RPMI8226 (cell line): Measurements from ENCODE around the gene SAP25.
A peak's percentile ranks its signal among the peaks of the same experiment; 100 is the strongest.

Source experiments
- DNase-seq: peaks from one replicate; pipeline ENCODE4 v3.0.0-alpha.2; 2015

Gene SAP25

DNA sequence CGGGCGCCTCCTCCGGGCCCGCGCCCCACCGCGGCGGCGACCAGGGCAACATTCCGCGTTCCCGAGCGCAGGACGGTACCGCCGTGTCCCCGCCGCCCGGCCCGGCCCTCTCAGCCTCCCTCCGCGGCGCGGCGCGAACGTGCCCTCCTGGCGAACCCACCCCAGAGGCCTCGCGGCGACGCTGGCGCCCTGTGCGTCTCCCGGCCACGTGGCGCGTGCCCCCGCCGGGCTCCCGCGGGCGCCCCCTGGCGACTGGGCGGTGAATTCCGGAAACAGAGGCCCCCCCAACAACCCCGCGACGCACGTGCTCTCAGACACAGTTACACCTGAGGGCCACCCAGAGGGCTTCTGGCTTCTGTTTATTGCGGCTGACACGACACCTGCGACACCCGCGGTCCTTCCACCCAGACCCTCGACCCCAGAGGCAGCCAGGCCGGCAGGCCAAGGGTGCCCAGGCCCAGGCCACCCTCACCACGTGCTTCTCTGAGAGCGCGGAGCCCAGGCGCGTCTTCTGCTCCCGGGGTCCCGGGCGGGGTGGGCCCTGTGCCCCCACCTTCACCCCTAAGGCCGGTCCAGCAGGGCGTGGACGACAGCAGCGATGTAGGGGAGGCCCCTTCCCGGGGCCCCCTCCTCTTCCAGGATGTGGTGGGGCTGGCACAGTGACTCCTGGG lies at the start of gene SAP25:
SAP25 (minus strand) TSS at position 210 of the 671 bp plus-strand sequence; CDS start at position 52, 158 bp downstream.
- DNase-seq, result no peak

DNA sequence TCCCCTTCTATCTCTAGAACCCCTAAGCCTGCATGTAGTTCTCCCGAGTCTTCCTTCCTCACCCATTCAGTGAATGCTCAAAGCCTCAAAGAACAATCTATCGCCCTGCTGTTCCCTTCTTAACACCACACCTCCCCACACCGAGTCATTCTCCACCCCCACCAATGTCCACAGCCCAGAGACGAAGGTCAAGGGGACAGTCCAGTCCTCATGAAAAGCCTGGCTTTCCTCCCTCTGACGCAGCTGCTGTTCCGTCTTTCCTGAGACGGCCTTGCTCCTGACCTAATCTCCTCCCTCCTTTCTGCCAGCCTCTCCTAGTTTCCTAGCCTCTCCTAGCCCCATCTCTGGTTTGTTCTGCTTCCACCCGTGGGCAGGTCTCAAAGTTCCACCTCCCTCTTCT lies 47.9 kb upstream of the SAP25 start:
- DNase-seq, result no peak

GRCh38 chr7:100620804-100621203 lies 47.1 kb upstream of the SAP25 start:
- no peak for DNase-seq

GRCh38 chr7:100620239-100620638 lies 46.5 kb upstream of the SAP25 start:
- no peak for DNase-seq

- DNase-seq, result no peak
These were observed 40.7 kb upstream of the SAP25 start for GRCh38 chr7:100614308-100614861.

- DNase-seq, result no peak
These were observed 39.9 kb upstream of the SAP25 start for GRCh38 chr7:100613412-100614175.

- DNase-seq, result peak; percentile 27
These were observed 39.2 kb upstream of the SAP25 start for GRCh38 chr7:100612730-100613390.

DNA sequence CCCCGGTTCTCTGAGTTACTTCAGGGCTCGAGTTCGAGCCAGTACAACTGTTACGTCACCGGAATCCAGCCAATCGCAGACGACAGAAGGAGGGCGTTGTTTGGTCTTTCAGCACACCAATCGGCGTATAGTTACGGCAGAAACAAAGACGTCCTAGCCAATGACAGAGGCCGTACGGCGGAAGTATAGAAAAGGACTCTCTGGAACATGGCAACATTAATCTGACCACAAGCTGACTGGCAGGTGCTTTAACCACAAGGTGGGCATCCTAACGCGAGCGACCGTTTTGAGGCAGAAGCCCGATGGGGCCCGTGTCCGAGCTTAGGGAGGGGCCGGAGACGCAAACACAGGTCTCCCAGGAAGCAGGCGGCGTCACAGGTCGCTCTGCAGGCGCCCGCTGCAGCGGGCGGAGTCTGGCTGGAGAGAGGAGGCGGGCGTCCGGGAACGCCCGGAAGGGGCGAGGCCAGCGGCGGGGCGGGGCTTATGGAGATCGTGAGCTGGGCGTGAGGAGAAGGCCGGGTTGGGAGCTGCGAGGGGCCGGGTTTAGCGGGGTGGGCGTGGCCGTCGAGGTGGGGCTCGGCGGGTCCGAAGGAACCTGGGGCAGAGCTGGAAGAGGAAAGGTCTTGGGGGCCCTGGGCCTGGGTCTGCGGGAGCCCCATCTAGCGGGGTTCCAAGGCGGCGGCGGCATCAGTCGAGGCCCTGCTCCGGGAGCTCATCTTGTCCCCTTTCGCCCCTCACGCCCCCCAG lies 38.5 kb upstream of the SAP25 start, which contains the start of gene MOSPD3:
MOSPD3 (plus strand) TSS at position 558 of the 747 bp plus-strand sequence. CDS start 252 bp downstream, outside the sequence.
- peak; percentile 100 for DNase-seq

DNA sequence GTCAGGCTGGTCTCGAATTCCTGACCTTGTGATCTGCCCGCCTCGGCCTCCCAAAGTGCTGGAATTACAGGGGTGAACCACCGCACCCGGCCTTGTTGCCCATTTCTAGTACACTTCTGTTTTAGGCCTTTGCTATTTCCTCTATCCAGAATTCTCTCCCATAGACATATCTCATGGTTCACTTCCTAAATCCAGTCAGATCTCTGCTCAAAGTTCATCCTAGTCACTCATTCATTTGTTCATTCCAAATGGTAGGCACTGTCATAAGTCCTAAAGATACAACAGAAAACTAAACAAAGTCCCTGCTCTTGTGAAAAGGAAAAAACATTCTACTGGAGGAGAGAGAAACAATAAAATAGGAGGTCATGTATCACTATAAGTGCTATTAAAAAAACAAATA lies 36.3 kb upstream of the SAP25 start:
- DNase-seq, result no peak

DNA sequence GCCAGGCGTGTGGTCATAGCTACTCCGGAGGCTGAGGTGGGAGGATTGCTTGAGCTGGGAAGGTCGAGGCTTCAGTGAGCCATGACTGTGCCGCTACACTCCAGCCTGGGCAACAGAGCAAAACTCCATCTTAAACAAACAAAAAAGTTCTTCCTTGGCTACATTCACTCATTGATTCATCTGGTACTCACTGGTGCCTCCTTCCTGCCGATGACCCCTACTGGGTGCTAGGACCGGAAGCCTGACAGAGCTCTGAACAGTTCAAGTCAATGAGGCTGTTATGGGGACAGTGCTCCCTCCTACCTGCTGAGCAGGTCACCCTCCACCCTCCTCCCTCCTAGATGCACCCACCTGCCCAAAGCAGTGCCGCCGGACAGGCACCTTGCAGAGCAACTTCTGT lies 33.4 kb upstream of the SAP25 start:
- no peak for DNase-seq

DNA sequence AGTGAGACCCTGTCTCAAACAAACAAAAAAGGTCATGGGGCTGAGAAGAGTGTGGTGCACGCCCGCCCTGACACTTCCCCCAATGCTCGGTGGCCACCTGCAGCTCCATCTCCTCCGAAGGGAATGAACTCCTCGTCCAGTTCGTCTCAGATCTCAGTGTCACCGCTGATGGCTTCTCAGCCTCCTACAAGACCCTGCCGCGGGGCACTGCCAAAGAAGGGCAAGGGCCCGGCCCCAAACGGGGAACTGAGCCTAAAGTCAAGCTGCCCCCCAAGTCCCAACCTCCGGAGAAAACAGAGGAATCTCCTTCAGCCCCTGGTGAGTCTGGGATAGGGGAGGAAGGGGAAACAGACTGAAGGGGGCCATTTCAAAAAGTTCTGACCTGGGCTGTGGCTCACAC lies 32.6 kb upstream of the SAP25 start:
- DNase-seq, result no peak

DNA sequence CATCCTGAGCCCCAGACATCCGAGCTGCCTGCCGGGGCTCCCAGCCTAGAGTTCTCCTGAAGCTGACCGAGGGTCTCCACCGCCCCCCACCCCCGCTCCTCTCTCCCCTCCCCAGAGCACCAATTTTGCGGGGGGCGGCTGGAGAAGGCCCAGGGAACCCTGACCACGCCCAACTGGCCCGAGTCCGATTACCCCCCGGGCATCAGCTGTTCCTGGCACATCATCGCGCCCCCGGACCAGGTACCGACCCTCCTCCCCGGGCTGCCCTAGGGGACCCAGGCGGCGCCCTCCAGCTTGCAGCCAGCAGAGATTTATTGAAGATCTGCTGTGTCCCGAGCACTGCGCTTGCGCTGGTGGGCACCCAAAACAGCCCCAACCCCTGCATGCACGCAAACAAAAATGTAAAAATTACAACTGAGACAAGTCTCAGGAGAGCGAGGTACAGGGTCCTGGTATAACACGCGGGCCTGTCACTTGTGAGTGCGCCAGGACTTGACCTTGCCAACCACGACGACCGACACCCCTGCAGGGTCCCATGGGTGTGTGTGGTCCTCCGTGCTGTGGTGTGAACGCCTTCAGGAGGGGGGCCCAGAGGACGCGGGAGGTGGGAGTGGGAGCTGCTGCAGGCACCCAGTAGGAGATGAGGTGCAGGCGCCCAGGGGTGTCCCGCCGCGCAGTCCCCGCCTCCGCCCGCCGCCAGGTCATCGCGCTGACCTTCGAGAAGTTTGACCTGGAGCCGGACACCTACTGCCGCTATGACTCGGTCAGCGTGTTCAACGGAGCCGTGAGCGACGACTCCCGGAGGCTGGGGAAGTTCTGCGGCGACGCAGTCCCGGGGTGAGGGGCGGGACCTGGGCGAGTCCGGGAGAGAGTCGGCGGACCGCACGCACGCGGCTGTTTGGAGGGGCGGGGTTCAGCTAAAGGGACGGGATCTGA lies 31.5 kb upstream of the SAP25 start:
- DNase-seq, result peak; percentile 28

GRCh38 chr7:100604028-100604975 lies 30.6 kb upstream of the SAP25 start:
- DNase-seq, result peak; percentile 87

DNA sequence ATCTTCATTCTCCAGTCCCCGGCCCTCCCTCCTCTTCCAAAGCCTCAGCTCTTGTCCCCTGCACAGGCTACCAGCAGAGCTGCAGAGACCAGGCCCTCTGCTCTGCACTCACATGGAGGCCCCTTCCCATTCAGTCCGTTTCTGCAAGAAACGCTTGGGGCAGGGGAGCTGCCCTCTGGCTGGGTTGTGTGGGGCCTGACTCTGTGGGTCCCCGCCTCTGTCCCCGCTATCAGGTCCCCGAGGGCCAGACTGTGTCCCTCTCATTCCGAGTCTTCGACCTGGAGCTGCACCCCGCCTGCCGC lies 30.0 kb upstream of the SAP25 start:
- DNase-seq, result no peak

- DNase-seq, result peak; percentile 63
These were observed 29.4 kb upstream of the SAP25 start for GRCh38 chr7:100602889-100603725.

- no peak for DNase-seq
These were observed 27.0 kb upstream of the SAP25 start for GRCh38 chr7:100600730-100601038.

DNA sequence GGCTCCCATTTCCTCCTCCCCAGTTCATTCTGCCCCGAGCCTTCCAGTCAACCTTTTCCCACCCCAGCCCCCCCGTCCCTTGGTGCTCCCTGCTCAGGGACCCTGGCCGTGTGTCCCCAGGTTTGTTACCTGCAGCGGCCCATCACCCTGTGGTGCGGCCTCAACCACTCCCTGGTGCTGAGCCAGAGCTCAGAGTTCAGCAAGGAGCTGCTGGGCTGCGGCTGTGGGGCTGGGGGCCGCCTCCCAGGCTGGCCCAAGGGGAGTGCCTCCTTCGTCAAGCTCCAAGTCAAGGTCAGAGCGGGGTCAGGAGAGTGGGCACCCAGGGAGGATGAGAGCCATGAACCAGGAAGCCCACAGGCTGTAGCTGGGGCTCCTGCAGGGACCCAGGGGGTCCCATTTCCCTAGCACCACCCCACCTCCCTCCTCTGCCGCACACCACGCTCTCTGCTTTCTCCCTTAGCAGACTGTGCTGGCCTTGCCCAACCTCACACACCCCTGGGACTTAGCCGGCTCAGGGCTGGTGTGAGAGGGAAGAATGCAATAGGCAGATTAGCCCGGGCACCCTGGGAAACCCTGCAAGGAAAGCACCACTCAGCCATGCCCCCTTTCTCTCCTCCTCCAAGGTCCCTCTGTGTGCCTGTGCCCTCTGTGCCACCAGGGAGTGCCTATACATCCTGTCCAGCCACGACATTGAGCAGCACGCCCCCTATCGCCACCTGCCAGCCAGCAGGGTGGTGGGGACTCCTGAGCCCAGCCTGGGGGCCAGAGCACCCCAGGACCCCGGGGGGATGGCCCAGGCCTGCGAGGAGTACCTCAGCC lies 26.4 kb upstream of the SAP25 start:
- DNase-seq, result peak; percentile 61

DNA sequence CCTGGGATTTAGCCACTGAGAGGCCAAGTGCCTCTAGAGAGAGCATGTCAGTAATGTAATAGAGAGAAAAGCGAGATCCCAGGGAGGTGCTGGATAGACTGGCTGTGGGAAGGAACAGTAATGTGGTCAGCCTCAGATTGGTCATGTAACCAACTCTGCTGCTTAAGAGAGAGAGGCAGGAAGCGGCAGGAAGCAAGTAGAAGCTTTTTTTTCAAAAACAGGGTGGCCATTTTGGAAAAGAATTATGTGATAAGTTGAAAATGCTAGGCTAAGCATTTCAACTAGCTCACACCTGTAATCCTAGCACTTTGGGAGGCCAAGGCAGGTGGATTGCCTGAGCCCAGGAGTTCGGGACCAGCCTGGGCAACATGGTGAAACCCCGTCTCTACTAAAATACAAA lies 24.7 kb upstream of the SAP25 start:
- DNase-seq, result peak; percentile 51

DNA sequence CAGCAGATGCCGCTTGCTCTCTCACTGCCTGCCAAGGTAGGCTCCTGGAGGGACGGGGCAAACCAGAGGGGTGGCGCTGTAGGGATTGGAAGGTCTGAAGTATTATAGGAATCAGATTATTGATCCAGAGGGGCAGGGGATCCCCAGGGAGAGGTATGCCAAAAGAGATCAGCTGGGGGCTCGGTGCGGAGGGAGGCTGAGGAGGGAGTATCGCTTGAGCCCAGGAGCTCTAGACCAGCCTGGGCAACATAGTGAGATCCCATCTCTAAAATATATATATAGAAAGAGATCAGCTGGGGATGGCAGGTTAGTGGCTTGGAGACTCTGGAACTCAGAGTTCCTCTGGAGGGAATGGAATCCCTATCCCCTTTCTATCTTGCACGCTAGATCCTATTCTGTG lies 21.5 kb upstream of the SAP25 start:
- no peak for DNase-seq
